Ascending aorta (tissue), 2 donors: ENCODE measurements around the gene CCDC74A. TPM values are rescaled to one million over a fixed set of nuclear protein-coding genes. Genes with fewer than 3 reads are reported as not detected.
"Not testable (repeated sequence)": the region's sequence is repeated elsewhere in the genome, so short reads cannot be mapped to it uniquely, and the experiment has no call there.

ENCODE experiments used
- DNase-seq, 2 donors: peaks; one replicate each; pipeline ENCODE4 v3.0.0-alpha.2; 2019; ENCODE audit warnings: low spot score in 2 of 2
- H3K27ac ChIP-seq, 2 donors: fragments of 200-600 bp; sonication (generic); one replicate each; pipeline ENCODE4 v1.5.1; 2016 to 2017; ENCODE audit warnings: mild to moderate bottlenecking in 1 of 2
- H3K27me3 ChIP-seq: fragments of 200-600 bp; sonication (generic); one replicate; pipeline ENCODE4 v1.5.1; 2017
- H3K36me3 ChIP-seq, 2 donors: fragments of 200-600 bp; sonication (generic); one replicate each; pipeline ENCODE4 v1.5.1; 2016
- H3K4me1 ChIP-seq, 2 donors: fragments of 200-600 bp; sonication (generic); one replicate each; pipeline ENCODE4 v1.5.1; 2016 to 2017; ENCODE audit warnings: mild to moderate bottlenecking in 1 of 2
- H3K4me3 ChIP-seq, 2 donors: fragments of 200-600 bp; sonication (generic); one replicate each; pipeline ENCODE4 v1.5.1; 2016 to 2017; ENCODE audit warnings: mild to moderate bottlenecking in 1 of 2
- H3K9me3 ChIP-seq, 2 donors: fragments of 200-600 bp; sonication (generic); one replicate each; pipeline ENCODE4 v1.5.1; 2016
- CTCF ChIP-seq, 3 experiments: fragments of 200-600 bp in 2 of 3; fragments of 450-650 bp in 1 of 3; sonication (generic) in 2 of 3; IDR thresholded peaks; one replicate each; pipeline ENCODE4 v1.5.1; 2016 to 2019; ENCODE audit warnings: antibody characterized with exemption in 3 of 3, mild to moderate bottlenecking in 1 of 3, moderate library complexity in 1 of 3
- intact Hi-C: fragments of 100-400 bp; cut with DNase I; formaldehyde crosslinking; loops from one replicate; pipeline ENCODE4 v1.15.1; 2023
- total RNA-seq: library from RNA; depleted of rRNA; stranded (reverse); fragments of >200 nt; gene quantifications from one replicate; pipeline ENCODE4 v1.1.0, GENCODE V29; 2016

The CCDC74A gene
- total RNA-seq, 1 donor from 2014 or later: 1.8 TPM

GRCh38 chr2:131543385-131543891 lies 15.8 kb downstream of the CCDC74A start:
- intact Hi-C loops: no loop called here
- no peaks in the 10 kb centered on the region for H3K4me1 ChIP-seq
- H3K27ac ChIP-seq: no peak overlapping the region
- no peaks in the 10 kb centered on the region for H3K36me3 ChIP-seq
- DNase-seq: no peak
- H3K27me3 ChIP-seq: no peaks in the 10 kb centered on the region
- H3K9me3 ChIP-seq: no peaks in the 10 kb centered on the region
- H3K4me3 ChIP-seq: no peak overlapping the region
- no peak for TF ChIP-seq CTCF (IDR thresholded peaks at IDR 0.05)

- H3K27ac ChIP-seq, DNase-seq, H3K4me1 ChIP-seq, H3K4me3 ChIP-seq, H3K9me3 ChIP-seq, intact Hi-C loops, H3K27me3 ChIP-seq, H3K36me3 ChIP-seq: not testable (repeated sequence)
These were observed 16.5 kb downstream of the CCDC74A start for GRCh38 chr2:131544006-131544812.

- H3K4me3 ChIP-seq, H3K27me3 ChIP-seq, DNase-seq, H3K27ac ChIP-seq, intact Hi-C loops, H3K9me3 ChIP-seq, H3K36me3 ChIP-seq, H3K4me1 ChIP-seq: not testable (repeated sequence)
These were observed 17.1 kb downstream of the CCDC74A start for GRCh38 chr2:131544813-131545165.

GRCh38 chr2:131552871-131553270 lies 25.2 kb downstream of the CCDC74A start:
- Histone ChIP-seq H3K4me3 (no peak overlapping the region), H3K27me3 (no peaks in the 10 kb centered on the region), H3K36me3 (no peaks in the 10 kb centered on the region), H3K27ac (no peak overlapping the region), H3K9me3 (no peaks in the 10 kb centered on the region), H3K4me1 (no peaks in the 10 kb centered on the region)
- no peak for DNase-seq
- intact Hi-C loops: no loop called here
- TF ChIP-seq CTCF (IDR thresholded peaks at IDR 0.05): no peak

GRCh38 chr2:131556998-131557397 lies 29.3 kb downstream of the CCDC74A start:
- H3K4me3 ChIP-seq: no peak overlapping the region
- H3K36me3 ChIP-seq: no peaks in the 10 kb centered on the region
- TF ChIP-seq CTCF (IDR thresholded peaks at IDR 0.05): no peak
- no peaks in the 10 kb centered on the region for H3K4me1 ChIP-seq
- H3K27me3 ChIP-seq: no peaks in the 10 kb centered on the region
- no peak for DNase-seq
- H3K27ac ChIP-seq: no peak overlapping the region
- intact Hi-C loops: no loop called here
- no peaks in the 10 kb centered on the region for H3K9me3 ChIP-seq

GRCh38 chr2:131557558-131558321 lies 30.1 kb downstream of the CCDC74A start:
- no peak for DNase-seq
- intact Hi-C loops: no loop called here
- Histone ChIP-seq H3K4me1 (no peaks in the 10 kb centered on the region), H3K9me3 (no peaks in the 10 kb centered on the region), H3K27me3 (no peaks in the 10 kb centered on the region), H3K36me3 (no peaks in the 10 kb centered on the region), H3K27ac (no peak overlapping the region), H3K4me3 (no peak overlapping the region)
- TF ChIP-seq CTCF (IDR thresholded peaks at IDR 0.05): no peak
